ENCODE measurements around the gene FOXC2.

FOXC2 gene

GRCh38 chr16:86611525-86611855, 44.9 kb downstream of the FOXC2 start:
- TF ChIP-seq, protein P1, sequence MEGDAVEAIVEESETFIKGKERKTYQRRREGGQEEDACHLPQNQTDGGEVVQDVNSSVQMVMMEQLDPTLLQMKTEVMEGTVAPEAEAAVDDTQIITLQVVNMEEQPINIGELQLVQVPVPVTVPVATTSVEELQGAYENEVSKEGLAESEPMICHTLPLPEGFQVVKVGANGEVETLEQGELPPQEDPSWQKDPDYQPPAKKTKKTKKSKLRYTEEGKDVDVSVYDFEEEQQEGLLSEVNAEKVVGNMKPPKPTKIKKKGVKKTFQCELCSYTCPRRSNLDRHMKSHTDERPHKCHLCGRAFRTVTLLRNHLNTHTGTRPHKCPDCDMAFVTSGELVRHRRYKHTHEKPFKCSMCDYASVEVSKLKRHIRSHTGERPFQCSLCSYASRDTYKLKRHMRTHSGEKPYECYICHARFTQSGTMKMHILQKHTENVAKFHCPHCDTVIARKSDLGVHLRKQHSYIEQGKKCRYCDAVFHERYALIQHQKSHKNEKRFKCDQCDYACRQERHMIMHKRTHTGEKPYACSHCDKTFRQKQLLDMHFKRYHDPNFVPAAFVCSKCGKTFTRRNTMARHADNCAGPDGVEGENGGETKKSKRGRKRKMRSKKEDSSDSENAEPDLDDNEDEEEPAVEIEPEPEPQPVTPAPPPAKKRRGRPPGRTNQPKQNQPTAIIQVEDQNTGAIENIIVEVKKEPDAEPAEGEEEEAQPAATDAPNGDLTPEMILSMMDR (IDR thresholded peaks at IDR 0.05; ENCODE audit: control insufficient read depth, insufficient read depth, low read depth, low read length, missing control alignments), result no peak
- H3K4me3 ChIP-seq (ENCODE audit: control insufficient read depth, low read depth, low read length), result no peak overlapping the region
- DNase-seq (ENCODE audit: low read depth), result no peak

GRCh38 chr16:86611941-86612340, 45.3 kb downstream of the FOXC2 start:
- TF ChIP-seq, protein P1 (IDR thresholded peaks at IDR 0.05; ENCODE audit: control insufficient read depth, insufficient read depth, low read depth, low read length, missing control alignments), result no peak
- no peak for DNase-seq (ENCODE audit: low read depth)
- H3K4me3 ChIP-seq (ENCODE audit: control insufficient read depth, low read depth, low read length), result no peak overlapping the region

- TF ChIP-seq, protein P1 (IDR thresholded peaks at IDR 0.05; ENCODE audit: control insufficient read depth, insufficient read depth, low read depth, low read length, missing control alignments), result no peak
- DNase-seq (ENCODE audit: low read depth), result no peak
- H3K4me3 ChIP-seq (ENCODE audit: control insufficient read depth, low read depth, low read length), result no peak overlapping the region
Measured at GRCh38 chr16:86614699-86615098, 48.1 kb downstream of the FOXC2 start.

DNA sequence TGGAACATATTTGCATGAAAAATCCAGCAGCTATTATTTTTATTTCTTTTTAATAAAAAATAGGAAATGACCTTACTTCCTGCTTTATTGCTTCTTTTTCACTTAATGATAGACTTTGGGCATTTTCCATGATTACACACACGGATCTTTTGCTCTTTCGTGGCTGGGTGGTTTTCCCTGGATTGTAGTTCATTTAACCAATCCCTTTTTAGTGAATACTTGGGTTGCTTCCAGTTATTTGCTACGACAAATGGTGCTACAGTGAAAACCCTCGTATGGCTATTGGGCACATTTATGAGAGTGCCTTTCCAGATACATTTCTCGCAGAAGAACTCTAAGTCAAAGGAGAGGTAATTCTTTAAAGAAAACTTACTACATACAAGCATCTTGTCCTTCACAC, 50.3 kb downstream of the FOXC2 start:
- DNase-seq (ENCODE audit: low read depth), result no peak
- TF ChIP-seq, protein P1 (IDR thresholded peaks at IDR 0.05; ENCODE audit: control insufficient read depth, insufficient read depth, low read depth, low read length, missing control alignments), result no peak
- no peak overlapping the region for H3K4me3 ChIP-seq (ENCODE audit: control insufficient read depth, low read depth, low read length)

GRCh38 chr16:86618431-86619238, 52.0 kb downstream of the FOXC2 start:
- no peak overlapping the region for H3K4me3 ChIP-seq (ENCODE audit: control insufficient read depth, low read depth, low read length)
- TF ChIP-seq, protein P1 (IDR thresholded peaks at IDR 0.05; ENCODE audit: control insufficient read depth, insufficient read depth, low read depth, low read length, missing control alignments), result no peak
- DNase-seq (ENCODE audit: low read depth), result no peak
